Natural killer cell (primary cell): Measurements from ENCODE around the gene MAP1B. TPM values are rescaled to one million over a fixed set of nuclear protein-coding genes. Genes with fewer than 3 reads are reported as not detected.

Experiments used
- ATAC-seq, 3 donors: fragments of 150-1000 bp in 2 of 3; fragments of 200-7000 bp in 1 of 3; cut with Tn5 transposase; 1 replicate in 1 of 3; 2 replicates in 2 of 3; pipeline ENCODE4 v1.10.0; 2021; ENCODE audit warnings: mild to moderate bottlenecking in 2 of 3, moderate library complexity in 2 of 3
- DNase-seq, 2 donors: peaks; one replicate each; pipeline versions ENCODE4 v3.0.0 to v3.0.0-alpha.2; 2013 to 2021; ENCODE audit warnings: mixed read lengths in 1 of 2
- H3K27ac ChIP-seq: one replicate; pipeline ENCODE4 v1.5.1; 2013; ENCODE audit warnings: mild to moderate bottlenecking, low read length
- H3K27me3 ChIP-seq: one replicate; pipeline ENCODE4 v1.6.1; 2013; ENCODE audit warnings: low read length; ENCODE audit not compliant: control insufficient read depth, insufficient read depth
- H3K36me3 ChIP-seq: one replicate; pipeline ENCODE4 v1.6.1; 2013; ENCODE audit warnings: low read length; ENCODE audit not compliant: control insufficient read depth, insufficient read depth
- H3K4me1 ChIP-seq: one replicate; pipeline ENCODE4 v1.6.1; 2013; ENCODE audit warnings: low read length; ENCODE audit not compliant: control insufficient read depth, insufficient read depth
- H3K4me3 ChIP-seq: one replicate; pipeline ENCODE4 v1.5.1; 2013; ENCODE audit warnings: low read length
- H3K9me3 ChIP-seq: one replicate; pipeline ENCODE4 v1.6.1; 2013; ENCODE audit warnings: low read length; ENCODE audit not compliant: control insufficient read depth, insufficient read depth
- H3K27ac Mint-ChIP-seq, 2 donors: one replicate each; pipeline ENCODE4 v1.8.0; 2022; ENCODE audit warnings: mild to moderate bottlenecking in 2 of 2, mixed read lengths in 2 of 2, moderate library complexity in 1 of 2
- H3K27me3 Mint-ChIP-seq, 2 donors: one replicate each; pipeline ENCODE4 v1.8.0; 2022; ENCODE audit warnings: low read depth in 2 of 2, mixed read lengths in 2 of 2
- H3K36me3 Mint-ChIP-seq: one replicate; pipeline ENCODE4 v1.8.0; 2022; ENCODE audit warnings: mixed read lengths
- H3K4me1 Mint-ChIP-seq, 2 donors: one replicate each; pipeline ENCODE4 v1.8.0; 2022; ENCODE audit warnings: mixed read lengths in 2 of 2
- H3K4me3 Mint-ChIP-seq: one replicate; pipeline ENCODE4 v1.8.0; 2022; ENCODE audit warnings: mild to moderate bottlenecking, moderate library complexity, mixed read lengths
- H3K9me3 Mint-ChIP-seq, 2 donors: one replicate each; pipeline ENCODE4 v1.8.0; 2022; ENCODE audit warnings: mixed read lengths in 2 of 2
- WGBS: methylation state at CpG from one replicate; pipeline ENCODE4 v1.1.7; 2013; ENCODE audit warnings: missing lambda C conversion rate; ENCODE audit not compliant: insufficient coverage; 5-methylcytosine and 5-hydroxymethylcytosine counted together
- intact Hi-C: fragments of 100-400 bp; cut with micrococcal nuclease; formaldehyde crosslinking; loops from one replicate; pipeline ENCODE4 v1.14.2; 2022
- total RNA-seq, 4 donors: library from RNA; stranded (reverse); fragments of 120-200 nt in 1 of 4; gene quantifications; one replicate each; pipeline versions ENCODE4 v1.2.3 to v1.2.4, GENCODE V29; 2013 to 2022
- TF ChIP-seq, protein P1 (sequence below): fragments of 200-600 bp; IDR thresholded peaks from one replicate; pipeline ENCODE4 v1.8.0; 2022; ENCODE audit warnings: antibody characterized with exemption

Gene MAP1B
- total RNA-seq, 3 donors from 2014 or later (not counting 1 experiment from before 2014, with no cell fraction given), result 0.07 to 0.31 TPM; not detected in 1

GRCh38 chr5:72067682-72068470 is 39.4 kb upstream of the MAP1B start:
- Mint-ChIP-seq H3K27me3 (peaks cover 18 to 31% of the 10 kb centered on the region in 2 donors), H3K36me3 (no peaks in the 10 kb centered on the region), H3K4me1 (no peaks in the 10 kb centered on the region), H3K9me3 (peaks cover 0 to 2% of the 10 kb centered on the region in 2 donors), H3K27ac (no peak overlapping the region), H3K4me3 (no peak overlapping the region)
- intact Hi-C loops, result no loop called here
- TF ChIP-seq, protein P1, sequence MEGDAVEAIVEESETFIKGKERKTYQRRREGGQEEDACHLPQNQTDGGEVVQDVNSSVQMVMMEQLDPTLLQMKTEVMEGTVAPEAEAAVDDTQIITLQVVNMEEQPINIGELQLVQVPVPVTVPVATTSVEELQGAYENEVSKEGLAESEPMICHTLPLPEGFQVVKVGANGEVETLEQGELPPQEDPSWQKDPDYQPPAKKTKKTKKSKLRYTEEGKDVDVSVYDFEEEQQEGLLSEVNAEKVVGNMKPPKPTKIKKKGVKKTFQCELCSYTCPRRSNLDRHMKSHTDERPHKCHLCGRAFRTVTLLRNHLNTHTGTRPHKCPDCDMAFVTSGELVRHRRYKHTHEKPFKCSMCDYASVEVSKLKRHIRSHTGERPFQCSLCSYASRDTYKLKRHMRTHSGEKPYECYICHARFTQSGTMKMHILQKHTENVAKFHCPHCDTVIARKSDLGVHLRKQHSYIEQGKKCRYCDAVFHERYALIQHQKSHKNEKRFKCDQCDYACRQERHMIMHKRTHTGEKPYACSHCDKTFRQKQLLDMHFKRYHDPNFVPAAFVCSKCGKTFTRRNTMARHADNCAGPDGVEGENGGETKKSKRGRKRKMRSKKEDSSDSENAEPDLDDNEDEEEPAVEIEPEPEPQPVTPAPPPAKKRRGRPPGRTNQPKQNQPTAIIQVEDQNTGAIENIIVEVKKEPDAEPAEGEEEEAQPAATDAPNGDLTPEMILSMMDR, result no peak
- Histone ChIP-seq H3K9me3 (no peaks in the 10 kb centered on the region), H3K4me3 (no peak overlapping the region), H3K36me3 (no peaks in the 10 kb centered on the region), H3K27me3 (no peaks in the 10 kb centered on the region), H3K27ac (no peak overlapping the region), H3K4me1 (no peaks in the 10 kb centered on the region)
- DNase-seq (no peak), ATAC-seq (no peak)
- 79% methylated on average over 5 of the region's 5 CpGs for WGBS

DNA sequence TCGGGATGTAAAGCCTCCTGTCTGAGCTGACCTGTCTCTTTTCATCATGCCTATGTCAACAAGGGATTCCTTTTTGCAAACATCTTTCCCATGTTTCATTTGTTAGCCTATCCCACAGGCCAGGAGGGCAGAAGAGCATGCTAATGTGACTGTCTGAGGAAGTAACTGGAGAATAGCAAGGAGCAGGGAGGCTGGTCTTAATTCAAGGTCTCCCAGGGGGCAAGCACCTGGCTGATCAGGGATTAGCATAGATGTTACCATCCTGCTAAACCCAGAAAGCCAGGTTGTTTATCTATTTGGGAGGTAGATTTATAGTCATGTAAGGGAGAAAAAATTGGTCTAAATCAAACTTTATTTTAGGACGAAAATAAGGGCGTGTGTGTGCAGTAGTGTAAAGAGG is 36.7 kb upstream of the MAP1B start:
- Histone ChIP-seq H3K36me3 (no peaks in the 10 kb centered on the region), H3K4me1 (no peaks in the 10 kb centered on the region), H3K9me3 (no peaks in the 10 kb centered on the region), H3K4me3 (no peak overlapping the region), H3K27ac (no peak overlapping the region), H3K27me3 (no peaks in the 10 kb centered on the region)
- H3K9me3 Mint-ChIP-seq, result no peaks in the 10 kb centered on the region
- 69% methylated on average over 3 of the region's 3 CpGs for WGBS
- DNase-seq (no peak), ATAC-seq (no peak)
- H3K4me1 Mint-ChIP-seq, result no peaks in the 10 kb centered on the region
- TF ChIP-seq, protein P1, result no peak
- no peak overlapping the region for H3K27ac Mint-ChIP-seq
- H3K36me3 Mint-ChIP-seq, result no peaks in the 10 kb centered on the region
- peaks cover 18 to 30% of the 10 kb centered on the region in 2 donors for H3K27me3 Mint-ChIP-seq
- intact Hi-C loops, result no loop called here
- H3K4me3 Mint-ChIP-seq, result no peak overlapping the region

- Mint-ChIP-seq H3K27ac (no peak overlapping the region), H3K36me3 (no peaks in the 10 kb centered on the region), H3K27me3 (peaks cover 13 to 31% of the 10 kb centered on the region in 2 donors), H3K4me1 (no peaks in the 10 kb centered on the region), H3K9me3 (no peaks in the 10 kb centered on the region), H3K4me3 (no peak overlapping the region)
- Histone ChIP-seq H3K4me1 (no peaks in the 10 kb centered on the region), H3K27me3 (no peaks in the 10 kb centered on the region), H3K36me3 (no peaks in the 10 kb centered on the region), H3K4me3 (no peak overlapping the region), H3K27ac (no peak overlapping the region), H3K9me3 (no peaks in the 10 kb centered on the region)
- TF ChIP-seq, protein P1, result no peak
- intact Hi-C loops, result no loop called here
- DNase-seq, result no peak
- ATAC-seq, result no peak
- WGBS, result no CpG with 5 or more reads among the region's 1 CpG
Measured at GRCh38 chr5:72071906-72072305, 35.4 kb upstream of the MAP1B start.

DNA sequence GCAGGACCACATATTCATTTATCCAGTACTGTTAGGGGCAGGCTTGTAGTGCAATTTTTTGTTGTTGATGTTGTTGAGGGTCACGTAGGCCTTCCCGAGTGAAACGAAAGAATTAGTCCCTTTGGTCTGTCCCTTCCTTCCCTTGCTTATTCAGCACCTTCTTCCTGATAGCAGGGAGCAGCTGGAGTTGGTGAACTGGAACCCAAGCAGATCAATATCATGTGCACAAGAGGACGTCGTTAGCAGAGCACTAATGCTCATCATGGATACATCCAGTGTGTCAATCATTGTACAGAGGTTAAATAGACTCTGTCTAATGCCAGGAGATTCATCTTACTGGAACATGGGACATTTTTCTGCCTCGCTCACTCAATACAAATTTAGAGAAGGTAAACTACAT is 33.0 kb upstream of the MAP1B start:
- WGBS, result 61% methylated on average over 5 of the region's 6 CpGs
- Mint-ChIP-seq H3K27me3 (peaks cover 15 to 33% of the 10 kb centered on the region in 2 donors), H3K27ac (no peak overlapping the region), H3K9me3 (no peaks in the 10 kb centered on the region), H3K36me3 (no peaks in the 10 kb centered on the region), H3K4me1 (no peaks in the 10 kb centered on the region), H3K4me3 (no peak overlapping the region)
- H3K4me3 ChIP-seq, result no peak overlapping the region
- H3K27me3 ChIP-seq, result no peaks in the 10 kb centered on the region
- H3K9me3 ChIP-seq, result no peaks in the 10 kb centered on the region
- ATAC-seq (no peak), DNase-seq (no peak)
- no peak overlapping the region for H3K27ac ChIP-seq
- TF ChIP-seq, protein P1, result no peak
- intact Hi-C loops, result no loop called here
- H3K36me3 ChIP-seq, result no peaks in the 10 kb centered on the region
- no peaks in the 10 kb centered on the region for H3K4me1 ChIP-seq
